Measurements from ENCODE around the gene EDEM1.

The EDEM1 gene

GRCh38 chr3:5202222-5202621 is 14.7 kb downstream of the EDEM1 start:
- FAIRE-seq: no peak

- FAIRE-seq: no peak
Observed at GRCh38 chr3:5205165-5205941, 17.8 kb downstream of the EDEM1 start.

- FAIRE-seq: no peak
Observed at GRCh38 chr3:5210926-5211325, 23.4 kb downstream of the EDEM1 start.

- no peak for FAIRE-seq
Observed at GRCh38 chr3:5212628-5213573, 25.4 kb downstream of the EDEM1 start.

GRCh38 chr3:5213574-5213966 is 26.1 kb downstream of the EDEM1 start:
- FAIRE-seq: no peak

- no peak for FAIRE-seq
Observed at GRCh38 chr3:5214352-5214751, 26.8 kb downstream of the EDEM1 start.

- no peak for FAIRE-seq
Observed at GRCh38 chr3:5217824-5218595, 30.5 kb downstream of the EDEM1 start.

GRCh38 chr3:5218815-5219214 is 31.3 kb downstream of the EDEM1 start:
- no peak for FAIRE-seq

GRCh38 chr3:5219216-5219615 is 31.7 kb downstream of the EDEM1 start:
- FAIRE-seq: no peak

- FAIRE-seq: no peak
Observed at GRCh38 chr3:5220193-5220592, 32.7 kb downstream of the EDEM1 start.

- no peak for FAIRE-seq
Observed at GRCh38 chr3:5220667-5221431, 33.3 kb downstream of the EDEM1 start.

- no peak for FAIRE-seq
Observed at GRCh38 chr3:5221701-5222100, 34.2 kb downstream of the EDEM1 start.

GRCh38 chr3:5222283-5223005 is 34.9 kb downstream of the EDEM1 start:
- no peak for FAIRE-seq

GRCh38 chr3:5226783-5227182 is 39.3 kb downstream of the EDEM1 start:
- FAIRE-seq: no peak

GRCh38 chr3:5227812-5228211 is 40.3 kb downstream of the EDEM1 start:
- FAIRE-seq: no peak

- no peak for FAIRE-seq
Observed at GRCh38 chr3:5229414-5229813, 41.9 kb downstream of the EDEM1 start.

- no peak for FAIRE-seq
Observed at GRCh38 chr3:5231074-5231473, 43.6 kb downstream of the EDEM1 start.

- no peak for FAIRE-seq
Observed at GRCh38 chr3:5231487-5231886, 44.0 kb downstream of the EDEM1 start.

- FAIRE-seq: no peak
Observed at GRCh38 chr3:5232570-5232969, 45.1 kb downstream of the EDEM1 start.

GRCh38 chr3:5233026-5233425 is 45.5 kb downstream of the EDEM1 start:
- no peak for FAIRE-seq

GRCh38 chr3:5235655-5236054 is 48.1 kb downstream of the EDEM1 start:
- FAIRE-seq: no peak

GRCh38 chr3:5238545-5238944 is 51.0 kb downstream of the EDEM1 start:
- no peak for FAIRE-seq
